ENCODE results near the gene BAAT.

- TF ChIP-seq, protein P1, sequence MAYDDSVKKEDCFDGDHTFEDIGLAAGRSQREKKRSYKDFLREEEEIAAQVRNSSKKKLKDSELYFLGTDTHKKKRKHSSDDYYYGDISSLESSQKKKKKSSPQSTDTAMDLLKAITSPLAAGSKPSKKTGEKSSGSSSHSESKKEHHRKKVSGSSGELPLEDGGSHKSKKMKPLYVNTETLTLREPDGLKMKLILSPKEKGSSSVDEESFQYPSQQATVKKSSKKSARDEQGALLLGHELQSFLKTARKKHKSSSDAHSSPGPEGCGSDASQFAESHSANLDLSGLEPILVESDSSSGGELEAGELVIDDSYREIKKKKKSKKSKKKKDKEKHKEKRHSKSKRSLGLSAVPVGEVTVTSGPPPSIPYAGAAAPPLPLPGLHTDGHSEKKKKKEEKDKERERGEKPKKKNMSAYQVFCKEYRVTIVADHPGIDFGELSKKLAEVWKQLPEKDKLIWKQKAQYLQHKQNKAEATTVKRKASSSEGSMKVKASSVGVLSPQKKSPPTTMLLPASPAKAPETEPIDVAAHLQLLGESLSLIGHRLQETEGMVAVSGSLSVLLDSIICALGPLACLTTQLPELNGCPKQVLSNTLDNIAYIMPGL (CRISPR knock-in tag; IDR thresholded peaks at IDR 0.05), result no peak
- TF ChIP-seq, protein P2, sequence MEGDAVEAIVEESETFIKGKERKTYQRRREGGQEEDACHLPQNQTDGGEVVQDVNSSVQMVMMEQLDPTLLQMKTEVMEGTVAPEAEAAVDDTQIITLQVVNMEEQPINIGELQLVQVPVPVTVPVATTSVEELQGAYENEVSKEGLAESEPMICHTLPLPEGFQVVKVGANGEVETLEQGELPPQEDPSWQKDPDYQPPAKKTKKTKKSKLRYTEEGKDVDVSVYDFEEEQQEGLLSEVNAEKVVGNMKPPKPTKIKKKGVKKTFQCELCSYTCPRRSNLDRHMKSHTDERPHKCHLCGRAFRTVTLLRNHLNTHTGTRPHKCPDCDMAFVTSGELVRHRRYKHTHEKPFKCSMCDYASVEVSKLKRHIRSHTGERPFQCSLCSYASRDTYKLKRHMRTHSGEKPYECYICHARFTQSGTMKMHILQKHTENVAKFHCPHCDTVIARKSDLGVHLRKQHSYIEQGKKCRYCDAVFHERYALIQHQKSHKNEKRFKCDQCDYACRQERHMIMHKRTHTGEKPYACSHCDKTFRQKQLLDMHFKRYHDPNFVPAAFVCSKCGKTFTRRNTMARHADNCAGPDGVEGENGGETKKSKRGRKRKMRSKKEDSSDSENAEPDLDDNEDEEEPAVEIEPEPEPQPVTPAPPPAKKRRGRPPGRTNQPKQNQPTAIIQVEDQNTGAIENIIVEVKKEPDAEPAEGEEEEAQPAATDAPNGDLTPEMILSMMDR (IDR thresholded peaks at IDR 0.05), result no peak
- TF ChIP-seq TCF7 (CRISPR knock-in tag; IDR thresholded peaks at IDR 0.05; ENCODE audit: low read depth) (no peak), ATF3 (CRISPR knock-in tag; conservative IDR thresholded peaks at IDR 0.05) (no peak), MYBL2 (CRISPR knock-in tag; IDR thresholded peaks at IDR 0.05) (no peak)
Measured at GRCh38 chr9:101325053-101325452, 59.8 kb downstream of the BAAT start.

Data from WTC11 (cell line).